HUES48 (cell line): ENCODE measurements around the gene FAM72A.
"Not testable (repeated sequence)": the region's sequence is repeated elsewhere in the genome, so short reads cannot be mapped to it uniquely, and the experiment has no call there.

Experiments used
- H3K27ac ChIP-seq: one replicate; pipeline ENCODE4 v1.7.0; 2013; ENCODE audit warnings: low read depth, low read length, inconsistent platforms
- H3K27me3 ChIP-seq: 2 replicates; pipeline ENCODE4 v1.6.1; 2013; ENCODE audit warnings: mild to moderate bottlenecking, low read length; ENCODE audit not compliant: control insufficient read depth, insufficient read depth
- H3K36me3 ChIP-seq: 2 replicates; pipeline ENCODE4 v1.6.1; 2013; ENCODE audit warnings: low read length; ENCODE audit not compliant: control insufficient read depth, insufficient read depth
- H3K4me1 ChIP-seq: 2 replicates; pipeline ENCODE4 v1.6.1; 2013; ENCODE audit warnings: mild to moderate bottlenecking, low read length; ENCODE audit not compliant: control insufficient read depth, insufficient read depth
- H3K4me3 ChIP-seq: 2 replicates; pipeline ENCODE4 v1.5.1; 2013; ENCODE audit warnings: mild to moderate bottlenecking, low read depth, low read length
- H3K9ac ChIP-seq: 2 replicates; pipeline ENCODE4 v1.6.1; 2013; ENCODE audit warnings: mild to moderate bottlenecking, low read depth, low read length, moderate library complexity
- H3K9me3 ChIP-seq: 2 replicates; pipeline ENCODE4 v1.6.1; 2013; ENCODE audit warnings: low read length; ENCODE audit not compliant: control insufficient read depth, insufficient read depth

FAM72A gene

DNA sequence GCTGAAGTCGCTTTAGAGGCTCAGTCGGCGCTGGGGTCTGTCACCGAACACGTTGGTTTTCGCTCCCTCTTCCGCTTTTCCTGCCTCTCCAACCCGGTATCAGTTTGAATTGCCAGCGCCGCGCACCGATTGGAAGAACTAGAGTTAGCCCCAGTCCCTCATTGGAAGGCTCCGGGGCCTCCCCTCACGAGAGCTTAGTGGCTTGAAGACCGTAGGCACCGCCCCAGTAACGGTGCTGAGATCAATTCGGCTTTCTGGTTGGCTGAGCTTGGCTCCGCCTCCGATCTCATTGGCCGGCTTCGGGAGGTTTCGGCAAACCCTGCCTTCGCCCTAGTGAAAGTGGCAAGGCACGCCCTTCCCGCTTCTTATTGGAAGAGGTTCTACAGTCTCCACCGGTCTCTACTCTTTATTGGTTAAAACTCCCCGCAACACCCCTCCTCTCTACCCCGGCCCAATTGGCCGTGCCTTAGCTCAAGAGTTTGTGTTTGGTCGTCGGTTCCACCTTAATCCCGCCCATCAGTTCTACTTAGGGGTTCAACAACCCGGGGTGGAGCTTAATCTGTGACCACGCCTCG is at the start of gene FAM72A:
Gene FAM72A, minus strand, starts transcription at position 51 of the 575 bp plus-strand sequence. CDS start 814 bp downstream, outside the sequence.
- not testable (repeated sequence) for H3K27ac ChIP-seq

DNA sequence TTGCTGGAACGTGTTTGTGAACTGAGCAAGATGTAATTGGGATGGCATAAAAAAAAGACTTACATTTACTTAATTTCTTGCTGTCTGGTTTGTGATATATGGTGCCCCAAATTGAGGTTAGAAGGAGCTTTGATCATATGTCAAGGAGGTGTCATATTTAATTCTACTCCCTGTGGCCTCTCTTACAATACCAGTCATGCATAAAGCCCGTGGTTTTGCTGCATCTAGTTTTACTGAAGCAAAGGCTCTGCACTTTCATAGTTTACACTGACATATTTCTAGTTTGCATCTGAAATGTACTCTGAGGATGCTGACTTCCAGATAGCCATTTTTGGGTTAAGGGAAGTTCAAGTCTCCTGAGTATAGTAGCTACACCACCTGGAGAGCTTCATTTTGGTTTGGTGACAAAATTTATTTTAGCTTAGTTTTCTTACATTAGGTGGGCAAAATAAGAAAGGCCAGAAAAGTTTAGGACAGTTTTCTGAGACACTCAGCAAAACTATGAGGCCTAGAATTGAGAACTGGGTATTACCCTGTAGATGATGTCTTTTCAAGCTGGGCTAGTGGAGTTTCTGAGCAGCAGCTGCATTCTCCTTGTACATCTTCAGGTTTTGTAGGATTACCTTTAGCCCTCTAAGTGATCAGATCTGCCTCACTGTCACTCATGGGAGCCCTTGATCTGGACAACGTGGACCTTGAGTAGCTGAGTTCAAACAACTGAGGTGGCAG is 48.5 kb upstream of the FAM72A start:
- H3K4me3 ChIP-seq, H3K9me3 ChIP-seq, H3K9ac ChIP-seq, H3K27ac ChIP-seq, H3K27me3 ChIP-seq, H3K36me3 ChIP-seq, H3K4me1 ChIP-seq: not testable (repeated sequence)

More for the DNA sequence above, at the start of gene FAM72A:
- H3K9me3 ChIP-seq, H3K27me3 ChIP-seq, H3K4me1 ChIP-seq, H3K9ac ChIP-seq, H3K36me3 ChIP-seq: not testable (repeated sequence)
- H3K4me3 ChIP-seq = peak within 1 kb of the TSS; percentile 60

DNA sequence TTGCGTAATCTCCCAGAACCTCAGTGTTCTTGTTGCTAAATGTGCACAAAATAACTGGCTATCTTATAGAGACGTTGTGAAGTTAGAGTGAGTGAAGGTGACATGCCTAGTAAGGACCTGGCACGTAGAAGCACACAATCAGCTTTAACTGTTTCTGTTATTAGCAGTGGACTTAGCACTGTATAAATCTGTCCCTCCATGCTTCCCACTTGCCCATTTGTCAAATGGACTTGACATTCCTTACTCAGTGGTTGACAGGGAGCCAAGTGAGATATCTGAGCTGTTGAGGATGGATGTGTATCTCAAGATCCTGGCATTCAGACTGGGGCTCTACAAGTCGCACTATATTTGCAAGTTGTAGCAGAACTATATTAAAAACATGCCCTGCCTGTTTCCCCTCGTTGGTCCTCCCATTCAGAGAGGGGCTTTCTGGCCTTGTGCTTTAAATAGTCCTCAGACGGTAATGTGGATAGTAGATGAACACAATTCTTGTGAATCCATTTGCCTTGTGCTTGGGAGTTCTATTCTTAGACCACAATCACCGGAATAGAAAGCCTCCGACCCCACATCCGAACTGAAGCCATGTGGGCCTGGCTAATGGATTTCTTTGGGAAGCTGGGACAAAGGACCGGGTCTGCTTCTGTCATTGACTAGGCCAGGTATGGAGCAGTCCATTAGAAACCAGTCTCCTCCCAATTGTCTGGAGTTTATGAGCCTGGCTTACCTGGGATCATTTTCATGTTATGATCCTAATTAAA is 43.7 kb upstream of the FAM72A start:
- H3K27ac ChIP-seq, H3K36me3 ChIP-seq, H3K4me3 ChIP-seq, H3K27me3 ChIP-seq, H3K9ac ChIP-seq, H3K9me3 ChIP-seq, H3K4me1 ChIP-seq: not testable (repeated sequence)

DNA sequence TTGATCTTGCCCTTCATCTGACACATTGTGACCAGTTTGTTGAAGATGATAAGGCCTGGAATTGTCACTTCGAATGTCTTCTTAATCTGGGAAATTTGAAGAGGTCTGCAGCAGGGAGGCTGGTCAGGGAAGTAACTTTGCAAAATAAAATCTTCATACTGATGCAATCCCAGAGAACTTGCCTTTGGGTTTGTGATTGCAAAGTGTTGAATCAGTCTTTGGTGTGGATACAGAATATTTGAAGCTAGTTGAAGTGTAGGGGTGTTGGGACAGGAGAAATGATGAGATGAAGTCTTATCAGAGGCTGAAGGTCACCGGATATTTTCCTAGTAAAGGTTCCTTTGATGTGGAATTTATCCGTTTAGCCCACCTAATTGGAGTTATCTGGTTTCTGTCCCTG is 42.8 kb upstream of the FAM72A start:
- not testable (repeated sequence) for H3K9me3 ChIP-seq, H3K27ac ChIP-seq, H3K9ac ChIP-seq, H3K4me3 ChIP-seq, H3K4me1 ChIP-seq, H3K27me3 ChIP-seq, H3K36me3 ChIP-seq

DNA sequence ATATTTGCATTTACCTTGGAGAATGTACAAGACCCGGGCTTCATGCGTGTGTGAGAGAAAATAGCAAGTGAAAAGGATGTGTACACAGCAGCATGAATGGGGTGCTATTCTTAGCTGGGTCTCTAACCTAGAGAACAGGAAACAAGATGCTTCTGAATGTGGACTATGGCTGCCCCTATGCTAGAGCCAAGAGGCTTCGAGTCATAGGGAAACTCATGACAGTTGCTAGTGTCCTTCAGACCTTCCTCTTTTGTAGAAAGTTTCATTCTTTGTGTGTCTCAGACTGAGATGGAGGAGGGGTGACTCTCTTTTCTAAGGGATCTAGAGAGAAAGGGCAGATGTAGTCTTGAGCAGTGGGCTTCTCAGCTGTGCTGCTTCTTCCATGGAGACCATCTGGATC is 40.7 kb upstream of the FAM72A start:
- H3K9ac ChIP-seq, H3K36me3 ChIP-seq, H3K27me3 ChIP-seq, H3K4me1 ChIP-seq, H3K9me3 ChIP-seq, H3K4me3 ChIP-seq, H3K27ac ChIP-seq: not testable (repeated sequence)

DNA sequence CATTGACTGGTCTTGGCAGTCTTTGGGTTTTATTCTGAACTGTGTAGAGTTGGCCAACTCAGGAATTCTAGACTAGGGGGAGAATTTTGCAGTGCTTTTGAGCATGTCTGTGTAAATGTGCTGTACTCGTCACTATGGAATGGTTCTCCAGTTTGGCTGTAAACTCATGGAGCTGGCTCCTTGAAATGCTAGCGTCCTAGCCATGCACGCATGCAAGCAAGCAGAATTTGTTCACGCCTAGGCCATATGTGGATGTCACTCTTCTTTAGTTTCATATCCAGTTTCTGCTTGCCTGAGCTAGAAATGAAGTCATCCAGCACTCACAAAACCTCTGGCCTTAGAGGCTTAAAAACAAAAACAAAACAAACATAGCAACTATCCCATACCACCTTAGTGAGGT is 37.6 kb upstream of the FAM72A start:
- not testable (repeated sequence) for H3K4me1 ChIP-seq, H3K27me3 ChIP-seq, H3K9me3 ChIP-seq, H3K36me3 ChIP-seq, H3K4me3 ChIP-seq, H3K9ac ChIP-seq, H3K27ac ChIP-seq

DNA sequence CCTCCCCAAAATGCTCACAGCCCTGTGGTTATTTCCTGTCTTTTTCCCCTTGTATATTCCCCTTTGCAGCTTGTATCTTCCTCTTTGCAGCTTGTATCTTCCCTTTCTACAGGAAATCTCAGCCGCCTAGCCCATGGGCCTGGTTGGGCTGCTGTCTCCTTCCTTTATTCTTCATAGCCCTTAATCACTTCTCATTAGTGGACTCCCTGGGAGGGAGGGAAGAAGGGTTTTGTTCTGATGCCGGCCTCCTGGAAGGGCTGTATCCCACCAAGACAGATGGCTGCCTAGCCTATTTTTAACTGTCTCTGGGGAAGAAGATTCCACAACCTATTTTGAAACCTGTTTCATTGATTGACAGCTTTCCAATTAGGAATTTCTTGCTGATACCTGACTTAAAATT is 32.6 kb upstream of the FAM72A start:
- H3K9ac ChIP-seq, H3K27ac ChIP-seq, H3K36me3 ChIP-seq, H3K4me1 ChIP-seq, H3K4me3 ChIP-seq, H3K27me3 ChIP-seq, H3K9me3 ChIP-seq: not testable (repeated sequence)

DNA sequence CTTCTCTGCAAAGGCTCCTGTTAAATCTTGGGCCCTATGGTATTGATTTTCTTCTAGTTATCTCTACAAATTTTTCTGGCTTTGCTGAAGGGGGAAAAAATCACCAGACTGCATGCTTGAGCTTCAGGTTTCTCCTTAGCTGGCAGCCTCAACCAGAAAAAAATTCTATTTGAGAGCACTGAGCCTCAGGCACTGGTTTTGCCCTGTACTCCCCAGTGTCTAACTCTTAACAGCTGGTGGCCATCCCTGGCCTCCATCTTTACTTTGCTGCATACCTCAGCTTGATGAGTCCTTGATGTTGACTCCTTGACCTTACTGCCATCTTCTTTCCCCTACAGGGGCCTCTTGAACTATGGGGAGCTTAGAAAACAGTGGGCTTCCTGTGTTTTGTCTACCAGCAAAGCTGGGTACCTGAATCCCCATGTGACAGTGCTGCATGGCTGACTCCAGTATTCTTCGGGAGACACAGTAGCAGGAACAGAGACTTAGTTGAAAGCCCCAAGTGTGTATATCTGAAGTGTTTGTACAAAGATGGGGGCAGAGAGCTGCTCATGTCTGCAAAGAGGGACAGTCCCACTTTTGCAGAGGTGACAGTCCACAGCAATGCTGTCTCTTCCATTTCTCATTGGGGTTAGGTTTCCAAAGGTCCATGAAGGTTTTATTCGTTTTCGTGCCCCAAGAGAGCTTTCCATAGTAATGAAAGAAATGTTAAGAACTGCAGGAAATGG is 31.7 kb upstream of the FAM72A start:
- H3K4me1 ChIP-seq, H3K36me3 ChIP-seq, H3K4me3 ChIP-seq, H3K27me3 ChIP-seq, H3K27ac ChIP-seq, H3K9me3 ChIP-seq, H3K9ac ChIP-seq: not testable (repeated sequence)

DNA sequence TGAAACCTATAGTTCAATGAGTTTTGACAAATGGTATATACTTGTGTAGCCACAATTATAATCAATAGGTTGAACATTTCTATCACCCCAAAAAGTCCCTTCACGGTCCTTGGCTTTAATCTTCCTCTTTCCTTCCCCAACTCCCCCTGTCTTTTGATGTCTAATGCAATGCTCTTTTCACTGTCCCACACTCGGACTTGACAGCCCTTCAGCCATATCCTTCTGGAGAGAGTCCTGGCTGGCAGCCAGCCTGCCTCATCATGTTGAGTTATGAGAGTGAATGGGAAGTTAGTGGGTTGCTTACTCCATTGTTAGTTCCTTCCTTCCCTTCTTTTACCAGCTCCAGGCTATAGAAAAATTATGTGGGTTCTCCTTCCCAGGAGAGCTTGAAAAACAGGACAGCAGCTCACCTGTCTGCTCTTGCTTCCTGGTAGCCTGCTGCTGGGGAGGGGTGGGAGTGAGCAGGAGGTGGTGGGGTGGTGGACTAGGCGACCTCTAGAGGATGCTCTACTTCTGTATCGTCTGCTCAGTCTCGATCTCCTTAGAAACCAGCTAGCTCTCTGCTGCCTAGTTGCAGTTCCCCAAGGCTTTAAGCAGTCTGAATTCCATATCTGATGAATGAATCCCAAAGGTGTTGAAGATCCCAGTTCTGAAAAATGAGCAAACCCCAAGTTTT is 30.5 kb upstream of the FAM72A start:
- H3K27me3 ChIP-seq, H3K9ac ChIP-seq, H3K4me3 ChIP-seq, H3K4me1 ChIP-seq, H3K36me3 ChIP-seq, H3K9me3 ChIP-seq, H3K27ac ChIP-seq: not testable (repeated sequence)

DNA sequence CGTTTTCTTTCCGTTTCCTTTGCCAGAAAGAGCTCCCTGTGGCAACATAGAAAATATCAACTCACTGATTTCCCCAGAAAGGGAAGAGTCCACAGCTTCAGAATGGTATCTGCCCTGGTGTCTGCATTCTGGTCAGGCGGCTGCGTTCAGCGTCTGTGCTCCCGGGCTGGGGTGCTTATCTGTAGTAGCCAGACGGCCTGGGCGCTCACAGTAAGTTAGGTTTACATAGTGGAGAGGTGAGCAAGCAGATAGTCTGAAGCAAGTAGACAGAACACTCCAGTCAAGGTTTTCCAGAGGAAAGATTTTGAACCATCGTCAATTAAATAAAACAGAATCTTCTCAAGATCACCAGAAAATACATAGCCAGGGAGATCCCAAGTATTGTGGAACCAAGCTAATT is 29.4 kb upstream of the FAM72A start:
- H3K27me3 ChIP-seq, H3K9me3 ChIP-seq, H3K36me3 ChIP-seq, H3K4me1 ChIP-seq, H3K4me3 ChIP-seq, H3K27ac ChIP-seq, H3K9ac ChIP-seq: not testable (repeated sequence)
